RWPE2 (cell line): ENCODE measurements around the gene FBXL2.
"Not testable (repeated sequence)": the region's sequence is repeated elsewhere in the genome, so short reads cannot be mapped to it uniquely, and the experiment has no call there.

Source experiments
- ATAC-seq: fragments of 200-7000 bp; cut with Tn5 transposase; 3 replicates; pipeline ENCODE4 v1.9.1; 2021; ENCODE audit warnings: low read depth
- DNase-seq: peaks from one replicate; pipeline ENCODE4 v3.0.0-alpha.2; 2020; ENCODE audit warnings: low spot score
- H3K27ac ChIP-seq: fragments of 450-650 bp; 2 replicates; pipeline ENCODE4 v1.5.1; 2017; ENCODE audit warnings: mild to moderate bottlenecking; ENCODE audit not compliant: poor library complexity, severe bottlenecking
- H3K27me3 ChIP-seq: fragments of 250-450 bp; sonication (Bioruptor Pico); 2 replicates; pipeline ENCODE4 v1.5.1; 2021; ENCODE audit warnings: mild to moderate bottlenecking, moderate library complexity; ENCODE audit not compliant: insufficient read depth, poor library complexity, severe bottlenecking
- H3K36me3 ChIP-seq: fragments of 250-450 bp; sonication (Bioruptor Pico); 2 replicates; pipeline ENCODE4 v1.5.1; 2020; ENCODE audit warnings: low read depth, mild to moderate bottlenecking, moderate library complexity
- H3K4me1 ChIP-seq: fragments of 250-450 bp; sonication (Bioruptor Pico); 2 replicates; pipeline ENCODE4 v1.5.1; 2021; ENCODE audit warnings: mild to moderate bottlenecking, moderate library complexity; ENCODE audit not compliant: insufficient read depth, poor library complexity, severe bottlenecking
- H3K4me3 ChIP-seq: fragments of 250-450 bp; sonication (Bioruptor Pico); 2 replicates; pipeline ENCODE4 v1.5.1; 2021; ENCODE audit warnings: mild to moderate bottlenecking, moderate library complexity; ENCODE audit not compliant: severe bottlenecking
- H3K9me3 ChIP-seq: fragments of 250-450 bp; sonication (Bioruptor Pico); 2 replicates; pipeline ENCODE4 v1.5.1; 2021; ENCODE audit warnings: mild to moderate bottlenecking, moderate library complexity; ENCODE audit not compliant: severe bottlenecking
- CTCF ChIP-seq: fragments of 450-650 bp; IDR thresholded peaks from one replicate; pipeline ENCODE4 v1.5.1; 2017; ENCODE audit warnings: mild to moderate bottlenecking, moderate library complexity; ENCODE audit not compliant: poor library complexity, severe bottlenecking

The FBXL2 gene

DNA sequence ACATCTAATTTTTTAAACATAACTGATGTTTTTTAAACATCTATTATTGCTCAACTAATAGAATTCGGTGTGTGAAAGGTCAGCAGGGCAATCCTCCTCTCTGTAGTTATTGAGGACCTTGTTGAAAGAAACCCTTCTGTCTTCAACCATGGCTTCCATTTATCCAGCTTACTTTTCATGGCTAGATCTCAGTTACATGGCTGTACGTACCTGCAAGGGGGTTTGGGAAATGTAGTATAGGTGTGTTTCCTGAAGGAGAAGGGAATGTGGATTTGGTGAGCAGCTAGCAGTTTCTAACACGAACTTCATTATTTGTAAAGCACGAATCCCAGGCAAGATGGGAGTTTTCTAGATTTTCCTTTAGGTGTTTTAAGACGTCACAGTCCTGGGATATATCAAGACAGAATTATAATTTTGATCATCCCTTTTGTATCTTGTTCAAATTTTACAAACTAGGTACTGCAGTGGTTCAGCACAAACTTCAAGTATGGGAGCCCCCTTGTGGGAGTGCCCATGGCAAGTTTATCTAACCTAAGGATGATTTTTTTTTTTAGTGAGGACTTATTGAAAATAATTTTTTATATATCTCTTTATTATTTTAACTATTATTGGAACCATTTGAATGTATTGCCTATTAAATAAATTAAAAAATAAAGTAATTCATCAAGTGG, 41.6 kb downstream of the FBXL2 start:
- H3K27ac ChIP-seq: peak overlapping the region; percentile 32
- TF ChIP-seq CTCF: peak; percentile 43
- DNase-seq (no peak), ATAC-seq (peak; percentile 17; the same call in 1 of the 3 replicates)
- H3K4me1 ChIP-seq: peaks cover 28% of the 10 kb centered on the region
- peaks cover 4% of the 10 kb centered on the region for H3K9me3 ChIP-seq
- peaks cover 25% of the 10 kb centered on the region for H3K36me3 ChIP-seq
- H3K4me3 ChIP-seq: no peak overlapping the region
- H3K27me3 ChIP-seq: no peaks in the 10 kb centered on the region

DNA sequence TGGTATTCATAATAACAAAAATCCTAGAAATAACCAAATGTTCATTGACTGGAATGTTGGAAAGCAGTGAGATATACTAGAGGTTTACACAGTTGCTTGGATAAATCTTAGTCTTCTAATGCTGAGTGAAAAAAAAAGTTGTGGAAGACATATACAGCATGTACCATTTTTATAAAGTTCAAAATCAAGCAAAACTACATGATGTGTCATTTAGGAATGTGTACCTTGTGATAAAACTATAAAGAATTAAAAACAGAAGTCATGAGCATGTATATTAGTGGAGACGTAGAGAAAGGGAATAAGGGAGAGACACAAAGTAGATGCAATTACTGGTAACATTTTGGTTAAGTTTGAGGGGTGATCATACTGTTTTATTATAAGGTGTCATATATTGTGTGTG, 45.2 kb downstream of the FBXL2 start:
- ATAC-seq (no peak), DNase-seq (no peak)
- Histone ChIP-seq H3K4me1 (peaks cover 18% of the 10 kb centered on the region), H3K4me3 (no peak overlapping the region), H3K36me3 (peaks cover 16% of the 10 kb centered on the region), H3K9me3 (peaks cover 4% of the 10 kb centered on the region), H3K27me3 (no peaks in the 10 kb centered on the region), H3K27ac (no peak overlapping the region)
- no peak for TF ChIP-seq CTCF

DNA sequence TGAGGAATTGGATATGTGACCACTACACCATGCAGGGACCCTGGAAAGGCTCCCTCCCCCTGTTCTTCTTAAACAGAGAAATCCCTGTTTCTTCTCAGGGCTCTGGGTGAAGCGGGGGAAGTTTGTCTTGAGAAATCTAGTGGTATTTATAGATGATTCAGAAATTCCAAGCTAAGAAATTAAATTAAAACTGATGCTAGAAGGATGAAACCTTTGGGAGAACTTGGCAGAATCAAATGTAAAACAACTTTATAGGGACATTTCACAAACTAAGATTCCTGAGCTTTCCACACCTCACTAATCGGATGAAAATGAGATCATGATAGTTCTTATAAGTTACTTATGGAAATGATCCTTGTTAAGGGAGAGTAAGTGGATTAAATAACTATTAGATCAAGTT, 54.2 kb downstream of the FBXL2 start:
- no peaks in the 10 kb centered on the region for H3K4me1 ChIP-seq
- DNase-seq: no peak
- H3K36me3 ChIP-seq: no peaks in the 10 kb centered on the region
- H3K27me3 ChIP-seq: no peaks in the 10 kb centered on the region
- no peak overlapping the region for H3K4me3 ChIP-seq
- no peak overlapping the region for H3K27ac ChIP-seq
- ATAC-seq: no peak
- no peak for TF ChIP-seq CTCF
- peaks cover 7% of the 10 kb centered on the region for H3K9me3 ChIP-seq

- Histone ChIP-seq H3K27ac (no peak overlapping the region), H3K27me3 (no peaks in the 10 kb centered on the region), H3K9me3 (peaks cover 7% of the 10 kb centered on the region), H3K4me3 (no peak overlapping the region), H3K36me3 (no peaks in the 10 kb centered on the region), H3K4me1 (no peaks in the 10 kb centered on the region)
- no peak for TF ChIP-seq CTCF
- no peak for DNase-seq
- ATAC-seq: no peak
These were observed 57.1 kb downstream of the FBXL2 start for GRCh38 chr3:33334364-33334763.

DNA sequence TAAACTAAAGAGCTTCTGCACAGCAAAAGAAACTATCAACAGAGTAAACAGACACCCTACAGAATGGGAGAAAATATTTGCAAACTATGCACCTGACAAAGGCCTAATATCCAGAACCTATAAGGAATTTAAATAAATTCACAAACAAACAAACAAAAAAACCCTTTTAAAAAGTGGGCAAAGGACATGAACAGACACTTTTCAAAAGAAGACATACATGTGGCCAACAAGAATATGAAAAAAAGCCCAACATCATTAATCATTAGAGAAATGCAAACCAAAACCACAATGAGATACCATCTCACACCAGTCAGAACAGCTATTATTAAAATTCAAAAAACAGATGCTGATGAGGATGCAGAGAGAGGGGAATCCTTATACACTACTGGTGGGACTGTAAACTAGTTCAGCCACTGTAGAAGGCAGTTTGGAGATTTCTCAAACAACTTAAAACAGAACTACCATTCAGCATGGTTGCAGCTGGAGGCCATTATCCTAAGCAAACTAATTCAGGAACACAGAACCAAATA, 61.8 kb downstream of the FBXL2 start:
- ATAC-seq, DNase-seq, H3K9me3 ChIP-seq, H3K27me3 ChIP-seq, H3K36me3 ChIP-seq, H3K4me3 ChIP-seq, H3K4me1 ChIP-seq, H3K27ac ChIP-seq: not testable (repeated sequence)
